Measurements from ENCODE around the gene COL25A1. TPM values are rescaled to one million over a fixed set of nuclear protein-coding genes. Genes with fewer than 3 reads are reported as not detected.

Gene COL25A1
- total RNA-seq, 2 experiments from 2014 or later = not detected

GRCh38 chr4:109276482-109277095, 25.9 kb downstream of the COL25A1 start:
- H3K27ac Mint-ChIP-seq = no peak overlapping the region
- H3K4me3 Mint-ChIP-seq = no peak overlapping the region
- ChIA-PET CTCF (no interaction called here), POLR2A (no interaction called here)
- peaks cover 15% of the 10 kb centered on the region for H3K27me3 Mint-ChIP-seq
- H3K9me3 Mint-ChIP-seq = no peaks in the 10 kb centered on the region
- DNase-seq = peak; percentile 12
- intact Hi-C loops (cut with micrococcal nuclease) = no loop called here
- peaks cover 13% of the 10 kb centered on the region for H3K4me1 Mint-ChIP-seq (ENCODE audit: low read depth)
- no peaks in the 10 kb centered on the region for H3K36me3 Mint-ChIP-seq

DNA sequence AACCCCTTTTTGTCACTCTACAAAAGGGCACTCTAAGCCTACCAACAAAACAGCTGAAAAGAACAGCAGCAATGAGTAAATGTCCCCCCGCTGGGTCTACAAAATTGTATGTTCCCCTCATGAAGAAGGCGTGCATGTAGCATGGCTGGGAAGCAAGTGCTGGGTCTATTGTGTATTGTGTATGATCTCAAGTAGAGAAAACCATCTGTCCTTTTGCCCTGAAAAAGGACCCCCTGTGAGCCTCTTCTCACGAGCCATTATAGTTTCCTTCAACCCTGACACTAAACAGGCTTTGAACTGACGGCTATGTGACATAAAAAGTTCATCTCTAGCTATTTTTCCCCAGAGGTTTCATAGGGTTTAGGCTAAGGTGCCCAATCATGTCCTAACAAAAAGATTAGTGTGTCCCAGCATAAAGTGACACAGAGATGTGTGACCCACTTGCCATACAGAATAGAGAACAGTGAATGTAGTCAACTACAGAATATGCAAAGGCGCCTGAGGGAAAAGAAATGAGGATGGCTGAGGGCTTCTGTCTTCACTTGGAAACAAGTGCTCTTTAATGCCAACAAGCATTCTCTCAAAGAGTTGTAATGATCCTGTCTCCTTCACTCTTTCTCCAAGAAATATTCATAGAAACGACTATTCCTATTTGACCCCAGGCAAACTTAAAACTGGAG, 27.3 kb downstream of the COL25A1 start:
- no peaks in the 10 kb centered on the region for H3K9me3 Mint-ChIP-seq
- ChIA-PET CTCF (no interaction called here), POLR2A (no interaction called here)
- no peak overlapping the region for H3K4me3 Mint-ChIP-seq
- peaks cover 15% of the 10 kb centered on the region for H3K27me3 Mint-ChIP-seq
- peaks cover 13% of the 10 kb centered on the region for H3K4me1 Mint-ChIP-seq (ENCODE audit: low read depth)
- no peak for DNase-seq
- no peak overlapping the region for H3K27ac Mint-ChIP-seq
- H3K36me3 Mint-ChIP-seq = no peaks in the 10 kb centered on the region
- intact Hi-C loops (cut with micrococcal nuclease) = no loop called here

DNA sequence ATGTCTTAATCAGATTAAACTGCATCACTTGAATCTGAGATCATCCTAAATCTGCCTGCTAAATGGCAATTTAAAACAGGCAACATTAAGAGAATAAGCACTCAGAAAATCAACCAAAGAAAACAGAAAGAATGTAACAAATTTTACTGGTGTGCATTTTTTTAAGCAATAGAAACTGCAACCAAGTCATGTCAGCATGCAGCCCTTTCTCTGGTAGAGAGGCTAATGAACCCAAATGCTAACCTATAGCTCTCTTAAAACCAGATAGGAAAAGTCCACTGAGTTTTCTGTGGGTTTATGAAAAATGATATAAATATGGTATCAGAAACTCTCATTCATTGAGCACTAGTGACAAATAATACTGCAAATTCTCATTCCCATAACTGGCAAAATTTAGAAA, 35.6 kb downstream of the COL25A1 start:
- Mint-ChIP-seq H3K36me3 (no peaks in the 10 kb centered on the region), H3K27me3 (peaks cover 2% of the 10 kb centered on the region), H3K4me3 (no peak overlapping the region), H3K4me1 (ENCODE audit: low read depth) (no peaks in the 10 kb centered on the region), H3K27ac (no peak overlapping the region), H3K9me3 (no peaks in the 10 kb centered on the region)
- POLR2A ChIA-PET = no interaction called here
- CTCF ChIA-PET = no interaction called here
- DNase-seq = no peak
- intact Hi-C loops (cut with micrococcal nuclease) = no loop called here

DNA sequence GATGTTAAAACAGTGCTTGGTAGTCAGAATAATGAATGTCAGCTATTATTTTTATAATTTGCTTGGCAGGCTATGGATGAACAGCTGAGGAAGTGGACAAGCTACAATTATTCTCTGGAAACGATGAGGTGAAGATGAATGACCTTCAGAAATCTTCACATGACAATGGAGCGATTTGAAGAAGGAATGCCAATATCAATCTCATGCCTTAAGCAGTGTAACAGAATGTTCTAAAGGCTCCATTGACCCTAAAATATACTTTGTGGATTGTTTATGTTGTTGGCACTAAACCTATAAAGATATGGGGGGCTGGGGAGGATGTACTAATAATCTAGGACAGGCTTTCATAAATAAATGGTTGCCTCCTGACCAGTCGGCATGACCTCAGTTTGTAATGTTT, 36.2 kb downstream of the COL25A1 start:
- ChIA-PET POLR2A (no interaction called here), CTCF (no interaction called here)
- no peak overlapping the region for H3K27ac Mint-ChIP-seq
- no peak for DNase-seq
- H3K4me1 Mint-ChIP-seq (ENCODE audit: low read depth) = no peaks in the 10 kb centered on the region
- no peaks in the 10 kb centered on the region for H3K9me3 Mint-ChIP-seq
- intact Hi-C loops (cut with micrococcal nuclease) = no loop called here
- no peak overlapping the region for H3K4me3 Mint-ChIP-seq
- H3K27me3 Mint-ChIP-seq = peaks cover 2% of the 10 kb centered on the region
- H3K36me3 Mint-ChIP-seq = no peaks in the 10 kb centered on the region

DNA sequence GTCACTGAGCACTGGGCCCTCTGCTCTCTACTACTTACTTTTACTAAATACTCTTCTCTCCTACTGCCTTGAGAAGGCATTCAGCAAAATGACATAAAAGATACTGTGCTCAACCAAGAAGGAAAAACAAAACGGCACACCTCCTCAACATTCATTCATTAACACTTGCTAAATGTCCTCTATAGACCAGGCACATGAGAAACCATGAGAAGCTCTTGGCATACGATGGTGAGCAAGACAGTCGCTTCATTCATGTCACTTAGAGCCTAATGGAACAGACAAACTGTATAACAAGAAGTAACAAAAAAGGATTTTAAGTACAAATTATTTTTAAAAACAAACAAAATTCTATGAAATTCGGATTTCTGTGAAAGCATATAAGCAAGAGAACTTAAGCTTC, 38.7 kb downstream of the COL25A1 start:
- no peaks in the 10 kb centered on the region for H3K4me1 Mint-ChIP-seq (ENCODE audit: low read depth)
- H3K27me3 Mint-ChIP-seq = peaks cover 2% of the 10 kb centered on the region
- H3K9me3 Mint-ChIP-seq = no peaks in the 10 kb centered on the region
- no peak overlapping the region for H3K4me3 Mint-ChIP-seq
- intact Hi-C loops (cut with micrococcal nuclease) = no loop called here
- no peaks in the 10 kb centered on the region for H3K36me3 Mint-ChIP-seq
- no peak overlapping the region for H3K27ac Mint-ChIP-seq
- POLR2A ChIA-PET = no interaction called here
- no peak for DNase-seq
- CTCF ChIA-PET = no interaction called here

DNA sequence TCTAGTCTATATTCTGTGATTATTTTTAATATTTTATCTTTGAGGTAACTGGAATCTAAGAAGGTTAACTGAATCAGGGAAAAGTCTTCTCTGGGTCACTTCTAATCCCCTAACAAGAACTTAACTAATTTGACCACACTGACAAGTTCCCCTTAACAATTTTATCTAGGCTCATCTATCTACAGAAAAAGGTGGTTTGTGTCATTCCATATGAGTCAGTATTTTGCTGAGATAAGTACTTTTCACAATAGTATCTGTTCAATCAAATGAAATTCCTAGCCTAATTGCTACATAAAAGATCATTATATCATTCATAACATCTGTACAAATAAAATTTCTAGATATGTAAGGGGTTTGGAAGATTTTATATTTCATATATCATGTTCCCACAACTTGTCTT, 45.6 kb downstream of the COL25A1 start:
- H3K4me1 Mint-ChIP-seq (ENCODE audit: low read depth) = no peaks in the 10 kb centered on the region
- ChIA-PET CTCF (no interaction called here), POLR2A (no interaction called here)
- H3K27ac Mint-ChIP-seq = no peak overlapping the region
- no peaks in the 10 kb centered on the region for H3K27me3 Mint-ChIP-seq
- no peak for DNase-seq
- H3K36me3 Mint-ChIP-seq = no peaks in the 10 kb centered on the region
- no peak overlapping the region for H3K4me3 Mint-ChIP-seq
- intact Hi-C loops (cut with micrococcal nuclease) = no loop called here
- H3K9me3 Mint-ChIP-seq = no peaks in the 10 kb centered on the region

DNA sequence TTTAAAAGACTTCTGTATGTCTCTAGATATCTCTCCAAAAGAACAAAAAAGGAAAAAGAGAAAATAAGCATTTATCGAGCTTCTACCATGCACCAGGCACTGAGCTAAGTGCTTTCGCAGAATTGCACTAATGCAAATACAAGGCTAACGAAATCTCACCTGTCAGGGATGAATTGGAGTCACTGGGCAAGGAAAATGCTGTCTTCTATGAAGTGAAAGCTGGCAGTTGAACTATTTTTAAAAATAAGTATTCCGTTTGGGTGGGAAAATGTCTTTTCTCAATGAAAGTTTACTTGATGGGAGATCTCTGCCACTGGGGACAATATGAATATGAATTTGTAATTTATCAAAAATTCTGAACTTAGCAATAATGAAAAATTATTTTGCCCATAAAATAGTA, 47.6 kb downstream of the COL25A1 start:
- no peaks in the 10 kb centered on the region for H3K4me1 Mint-ChIP-seq (ENCODE audit: low read depth)
- intact Hi-C loops (cut with micrococcal nuclease) = no loop called here
- no peak overlapping the region for H3K4me3 Mint-ChIP-seq
- H3K27ac Mint-ChIP-seq = no peak overlapping the region
- CTCF ChIA-PET = no interaction called here
- no peaks in the 10 kb centered on the region for H3K9me3 Mint-ChIP-seq
- POLR2A ChIA-PET = no interaction called here
- H3K36me3 Mint-ChIP-seq = no peaks in the 10 kb centered on the region
- no peaks in the 10 kb centered on the region for H3K27me3 Mint-ChIP-seq
- no peak for DNase-seq

GRCh38 chr4:109251396-109251795, 51.1 kb downstream of the COL25A1 start:
- H3K36me3 Mint-ChIP-seq = no peaks in the 10 kb centered on the region
- H3K27ac Mint-ChIP-seq = no peak overlapping the region
- no peak for DNase-seq
- no peaks in the 10 kb centered on the region for H3K4me1 Mint-ChIP-seq (ENCODE audit: low read depth)
- no peak overlapping the region for H3K4me3 Mint-ChIP-seq
- H3K9me3 Mint-ChIP-seq = no peaks in the 10 kb centered on the region
- intact Hi-C loops (cut with micrococcal nuclease) = no loop called here
- ChIA-PET POLR2A (no interaction called here), CTCF (no interaction called here)
- no peaks in the 10 kb centered on the region for H3K27me3 Mint-ChIP-seq

DNA sequence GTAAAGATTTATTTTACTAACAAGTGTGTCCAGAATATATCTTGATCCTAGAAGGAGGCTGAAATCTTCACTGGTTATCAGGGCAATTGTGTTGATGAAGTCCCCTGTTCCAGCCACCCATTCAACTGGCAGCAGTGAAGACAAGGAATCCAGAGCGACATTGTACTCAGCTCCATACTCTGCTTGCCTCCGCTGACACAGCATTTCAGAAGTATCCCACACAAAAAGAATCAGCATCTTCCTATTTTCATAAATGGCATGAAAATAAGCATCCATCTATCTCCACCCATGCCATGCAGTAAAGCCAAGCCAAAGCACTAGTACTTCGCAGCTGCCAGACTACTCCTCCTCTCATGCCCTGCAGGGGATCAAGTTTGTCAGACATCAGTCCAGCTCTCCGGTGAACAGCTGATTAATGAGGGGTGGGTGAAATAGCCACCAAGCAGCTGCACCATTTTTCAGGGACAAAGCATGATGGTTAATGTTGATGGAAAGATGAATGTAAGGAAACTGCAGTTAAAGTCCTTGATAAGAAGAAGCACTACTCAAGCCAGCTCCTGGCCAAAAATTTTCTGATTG, 54.0 kb downstream of the COL25A1 start:
- H3K27me3 Mint-ChIP-seq = no peaks in the 10 kb centered on the region
- H3K9me3 Mint-ChIP-seq = no peaks in the 10 kb centered on the region
- H3K4me3 Mint-ChIP-seq = no peak overlapping the region
- CTCF ChIA-PET = interaction anchor here (1.1 kb wide), 1 partner anchor 45 kb away, joined by 3 read pairs; no protein-coding TSS in a partner anchor
- POLR2A ChIA-PET = no interaction called here
- DNase-seq = no peak
- H3K36me3 Mint-ChIP-seq = no peaks in the 10 kb centered on the region
- no peaks in the 10 kb centered on the region for H3K4me1 Mint-ChIP-seq (ENCODE audit: low read depth)
- intact Hi-C loops (cut with micrococcal nuclease) = no loop called here
- H3K27ac Mint-ChIP-seq = no peak overlapping the region

DNA sequence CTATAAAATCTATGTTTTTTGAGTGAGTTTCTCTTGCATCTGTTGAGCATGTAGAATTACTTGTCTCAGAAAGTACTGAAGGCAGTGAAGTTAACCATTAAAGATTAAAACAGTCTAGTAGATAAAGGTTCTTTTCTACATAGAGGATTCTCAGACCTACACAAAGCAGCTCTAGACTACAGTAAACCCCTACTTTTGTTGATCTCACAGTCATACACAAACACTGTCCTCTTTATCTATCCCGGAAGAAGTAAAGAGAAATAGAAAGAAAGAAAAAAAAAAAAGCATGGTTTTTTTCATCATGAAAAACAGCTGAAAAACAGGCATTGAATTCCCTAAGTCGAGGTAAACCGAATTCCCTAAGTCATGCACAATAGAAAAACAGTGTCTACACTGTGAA, 58.6 kb downstream of the COL25A1 start:
- no peak for DNase-seq
- ChIA-PET POLR2A (no interaction called here), CTCF (interaction anchor here (0.7 kb wide), 1 partner anchor 46 kb away, joined by 3 read pairs; no protein-coding TSS in a partner anchor)
- intact Hi-C loops (cut with micrococcal nuclease) = no loop called here
- Mint-ChIP-seq H3K27me3 (no peaks in the 10 kb centered on the region), H3K4me3 (no peak overlapping the region), H3K4me1 (ENCODE audit: low read depth) (no peaks in the 10 kb centered on the region), H3K36me3 (no peaks in the 10 kb centered on the region), H3K27ac (no peak overlapping the region), H3K9me3 (no peaks in the 10 kb centered on the region)

- CTCF ChIA-PET = interaction anchor here (0.6 kb wide), 1 partner anchor 9 kb away, joined by 4 read pairs; no protein-coding TSS in a partner anchor
These were observed 63.7 kb downstream of the COL25A1 start for GRCh38 chr4:109238746-109239145.

DNA sequence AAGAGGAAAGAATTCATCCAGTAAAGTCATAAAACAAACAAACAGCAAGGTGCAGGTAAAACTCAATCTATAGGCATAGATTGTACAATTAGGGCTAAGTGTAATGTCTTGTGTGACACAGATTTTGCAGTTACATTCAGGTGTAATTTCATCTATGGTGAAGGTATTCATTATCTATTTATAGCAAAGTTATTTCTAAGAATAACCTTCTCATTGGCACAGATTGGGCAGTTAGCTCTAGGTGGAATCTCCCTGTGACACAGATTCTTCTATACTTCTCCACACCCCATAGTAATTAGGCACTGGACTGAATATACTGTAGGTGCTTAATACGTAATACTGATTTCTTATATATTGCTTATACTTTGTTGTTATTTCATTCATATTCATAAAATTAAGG, 66.8 kb downstream of the COL25A1 start:
- Mint-ChIP-seq H3K4me1 (ENCODE audit: low read depth) (no peaks in the 10 kb centered on the region), H3K27ac (no peak overlapping the region), H3K27me3 (no peaks in the 10 kb centered on the region), H3K4me3 (no peak overlapping the region), H3K9me3 (peaks cover 8% of the 10 kb centered on the region), H3K36me3 (no peaks in the 10 kb centered on the region)
- no peak for DNase-seq
- intact Hi-C loops (cut with micrococcal nuclease) = no loop called here
- POLR2A ChIA-PET = interaction anchor here (0.6 kb wide), 1 partner anchor 123 kb away, joined by 3 read pairs; no protein-coding TSS in a partner anchor
- CTCF ChIA-PET = no interaction called here

More at GRCh38 chr4:109238746-109239145, 63.7 kb downstream of the COL25A1 start:
- POLR2A ChIA-PET = no interaction called here
- no peaks in the 10 kb centered on the region for H3K4me1 Mint-ChIP-seq (ENCODE audit: low read depth)
- peaks cover 8% of the 10 kb centered on the region for H3K9me3 Mint-ChIP-seq
- DNase-seq = no peak
- intact Hi-C loops (cut with micrococcal nuclease) = no loop called here
- no peaks in the 10 kb centered on the region for H3K36me3 Mint-ChIP-seq
- H3K27ac Mint-ChIP-seq = no peak overlapping the region
- H3K4me3 Mint-ChIP-seq = no peak overlapping the region
- no peaks in the 10 kb centered on the region for H3K27me3 Mint-ChIP-seq

DNA sequence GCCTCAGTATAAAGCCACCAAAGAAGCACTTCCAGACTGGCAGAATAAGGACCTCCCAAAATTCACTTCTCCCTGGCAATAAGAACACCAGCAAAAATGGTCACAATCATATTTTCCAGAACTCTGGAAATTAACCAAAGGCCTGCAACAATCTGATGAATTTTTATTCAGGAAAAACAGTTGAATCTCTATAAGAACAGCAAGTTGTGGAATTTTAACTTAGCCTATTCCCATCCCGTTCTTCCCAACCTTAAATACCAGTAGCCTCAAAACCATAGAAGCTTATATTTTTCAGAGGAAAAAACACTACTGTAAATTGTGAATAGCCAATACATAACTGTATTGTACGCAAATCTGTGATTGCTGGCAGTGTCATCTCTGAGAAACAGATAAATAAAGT, 67.9 kb downstream of the COL25A1 start:
- ChIA-PET POLR2A (interaction anchor here (0.6 kb wide), 1 partner anchor 578 kb away, joined by 4 read pairs; no protein-coding TSS in a partner anchor), CTCF (no interaction called here)
- Mint-ChIP-seq H3K4me1 (ENCODE audit: low read depth) (no peaks in the 10 kb centered on the region), H3K9me3 (peaks cover 8% of the 10 kb centered on the region), H3K36me3 (no peaks in the 10 kb centered on the region), H3K27ac (no peak overlapping the region), H3K27me3 (no peaks in the 10 kb centered on the region), H3K4me3 (no peak overlapping the region)
- intact Hi-C loops (cut with micrococcal nuclease) = no loop called here
- DNase-seq = no peak

All from activated CD4-positive, alpha-beta memory T cell treated with anti-CD3 and anti-CD28 coated beads for 36 hours (primary cell).